GM19035 (cell line): ENCODE results near the gene ACOT12.
"Not testable (repeated sequence)": the region's sequence is repeated elsewhere in the genome, so short reads cannot be mapped to it uniquely, and the experiment has no call there.

ENCODE experiments used
- ATAC-seq: cut with Tn5 transposase; IDR thresholded peaks from one replicate; pipeline ENCODE4 v1.9.1; 2021; ENCODE audit not compliant: unreplicated experiment

ACOT12 gene

GRCh38 chr5:81345411-81346003, 48.4 kb downstream of the ACOT12 start:
- no peak for ATAC-seq

DNA sequence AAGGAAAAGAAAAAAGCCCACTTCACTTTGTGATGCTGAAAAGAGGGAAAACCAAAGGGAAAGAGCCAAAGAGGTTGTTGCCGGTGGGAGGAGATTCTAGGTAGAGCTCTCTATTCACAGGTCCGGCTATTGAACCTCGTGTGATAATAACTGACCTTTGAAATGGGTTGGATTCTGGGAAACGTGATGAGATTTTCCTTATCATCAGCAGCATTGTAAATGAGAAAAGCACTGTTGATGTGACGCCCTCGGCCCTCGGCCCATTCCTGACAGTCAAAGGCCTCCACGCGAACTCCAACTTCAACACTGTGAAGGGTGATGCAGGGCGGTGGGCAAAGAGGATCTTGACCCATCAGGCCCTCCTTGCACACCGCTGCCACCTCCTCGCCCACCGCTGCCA, 49.2 kb downstream of the ACOT12 start:
- ATAC-seq, result no peak

DNA sequence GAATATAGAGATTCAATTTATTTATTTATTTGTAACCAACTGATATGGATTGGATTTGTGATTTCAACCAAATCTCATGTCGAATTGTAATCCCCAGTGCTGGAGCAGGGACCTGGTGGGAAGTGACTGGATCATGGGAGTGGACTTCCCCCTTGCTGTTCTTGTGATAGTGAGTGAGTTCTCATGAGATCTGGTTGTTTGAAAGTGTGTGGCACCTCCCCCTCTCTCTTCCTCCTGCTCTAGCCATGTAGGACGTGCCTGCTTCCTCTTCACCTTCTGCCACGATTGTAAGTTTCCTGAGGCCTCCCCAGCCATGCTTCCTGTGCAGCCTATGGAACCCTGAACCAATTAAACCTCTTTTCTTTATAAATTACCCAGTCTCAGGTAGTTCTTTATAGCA, 55.7 kb downstream of the ACOT12 start:
- ATAC-seq, result not testable (repeated sequence)

GRCh38 chr5:81337803-81338202, 56.1 kb downstream of the ACOT12 start:
- ATAC-seq, result no peak

DNA sequence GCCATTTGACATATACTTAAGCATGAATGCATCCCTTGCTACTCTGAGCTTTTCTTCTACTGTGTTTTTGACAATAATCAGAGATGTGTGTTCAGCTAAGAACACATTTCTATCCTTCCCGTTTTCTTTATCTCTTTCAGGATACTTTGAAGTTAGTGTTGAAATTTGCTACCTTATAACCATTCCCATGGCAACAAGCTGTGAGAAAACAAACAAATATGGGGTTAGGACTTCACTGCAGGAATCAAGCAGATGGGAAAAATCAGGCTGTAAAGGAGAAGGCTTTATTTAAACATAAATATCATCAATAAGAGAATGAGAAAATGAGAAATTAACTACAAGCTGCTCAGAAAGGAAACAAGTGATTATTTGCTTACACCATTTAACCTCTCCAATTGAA, 57.4 kb downstream of the ACOT12 start:
- ATAC-seq, result no peak

GRCh38 chr5:81335946-81336345, 58.0 kb downstream of the ACOT12 start:
- no peak for ATAC-seq

DNA sequence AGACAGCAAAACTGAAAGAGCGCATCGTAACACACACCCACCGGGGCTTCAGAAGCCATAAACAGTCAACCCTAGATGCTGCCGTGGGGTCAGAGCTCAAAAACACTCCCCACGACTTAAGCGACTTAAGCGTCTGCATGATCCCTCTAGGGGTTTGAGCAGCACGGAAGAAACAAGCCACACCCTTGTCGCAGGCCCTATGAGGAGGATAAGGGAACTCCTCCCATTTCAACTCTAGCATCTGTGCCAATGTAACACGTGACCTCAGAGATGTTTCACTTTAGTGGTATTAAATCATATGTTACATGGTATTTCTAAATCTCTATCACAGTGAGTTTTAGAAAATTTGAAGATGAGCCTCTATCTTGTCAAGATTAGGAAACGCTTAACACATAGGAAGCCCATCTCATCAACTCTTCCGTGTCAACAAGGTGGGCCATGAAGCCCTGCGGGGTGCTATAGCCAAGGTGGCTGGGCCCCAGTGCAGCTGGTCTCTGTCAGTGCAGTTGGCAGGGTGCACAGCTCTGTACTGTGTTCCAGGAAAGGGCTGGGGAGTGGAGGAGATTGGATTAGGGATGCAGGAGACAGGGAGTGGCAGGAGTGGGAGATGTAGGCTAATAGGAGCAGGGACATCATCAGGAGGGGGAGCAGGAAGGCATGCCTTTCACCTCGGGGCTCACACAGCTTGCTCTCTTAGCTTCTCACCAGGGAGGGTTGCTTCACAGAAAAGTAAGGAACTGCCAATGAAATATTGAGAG, 59.5 kb downstream of the ACOT12 start:
- ATAC-seq, result no peak

- no peak for ATAC-seq
Observed at GRCh38 chr5:81326554-81326953, 67.4 kb downstream of the ACOT12 start.

DNA sequence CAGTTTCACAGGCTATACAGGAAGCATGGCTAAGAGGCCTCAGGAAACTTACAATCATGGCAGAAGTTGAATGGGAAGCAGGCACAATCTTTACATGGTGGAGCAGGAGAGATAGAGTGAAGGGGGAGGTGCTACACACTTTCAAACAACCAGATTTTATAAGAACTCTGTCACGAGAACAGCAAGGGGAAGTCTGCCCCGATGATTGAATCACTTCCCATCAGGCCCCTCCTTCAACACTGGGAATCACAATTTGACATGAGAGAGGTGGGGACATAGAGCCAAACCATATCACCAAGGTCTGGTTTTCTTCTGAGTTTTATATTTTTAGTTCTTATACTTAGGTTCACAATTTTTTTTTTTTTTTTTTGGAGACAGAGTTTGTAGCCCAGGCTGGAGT, 76.4 kb downstream of the ACOT12 start:
- no peak for ATAC-seq

DNA sequence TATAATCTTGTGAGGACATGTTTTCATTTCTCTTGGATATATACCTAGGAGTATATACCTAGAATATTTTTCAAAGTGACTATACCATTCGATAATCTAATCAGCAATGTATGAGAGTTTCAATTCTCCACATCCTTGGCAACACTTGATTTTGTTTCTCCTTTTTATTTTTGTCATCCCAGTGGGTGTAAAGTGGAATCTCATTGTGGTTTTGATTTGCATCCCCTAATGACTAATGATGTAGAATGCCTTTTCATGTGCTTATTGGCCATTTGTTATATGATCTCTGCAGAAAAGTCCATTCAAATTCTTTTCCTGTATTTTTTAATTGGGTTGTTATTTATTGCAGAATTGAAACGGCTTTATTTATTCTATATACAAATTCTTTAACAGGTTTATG, 77.4 kb downstream of the ACOT12 start:
- no peak for ATAC-seq

GRCh38 chr5:81315830-81316229, 78.1 kb downstream of the ACOT12 start:
- no peak for ATAC-seq

- ATAC-seq, result no peak
Observed at GRCh38 chr5:81315336-81315735, 78.6 kb downstream of the ACOT12 start.

DNA sequence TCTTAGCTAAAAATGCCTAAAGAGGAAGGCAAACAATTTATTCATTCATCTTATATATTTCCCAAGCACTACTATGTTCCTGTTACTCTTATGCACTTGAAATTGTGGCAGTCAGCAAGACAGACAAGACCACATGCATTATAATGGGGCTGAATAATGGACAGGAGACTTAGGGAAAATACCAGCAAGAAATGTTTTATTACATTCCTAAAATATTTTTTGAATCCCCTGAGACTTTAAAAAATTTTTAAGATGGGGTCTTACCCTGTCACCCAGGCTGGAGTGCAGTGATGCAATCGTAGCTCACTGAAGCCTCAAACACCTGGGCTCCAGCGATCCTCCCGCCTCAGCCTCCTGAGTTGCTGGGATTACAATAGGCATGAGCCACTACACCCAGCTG, 79.4 kb downstream of the ACOT12 start:
- ATAC-seq, result no peak

DNA sequence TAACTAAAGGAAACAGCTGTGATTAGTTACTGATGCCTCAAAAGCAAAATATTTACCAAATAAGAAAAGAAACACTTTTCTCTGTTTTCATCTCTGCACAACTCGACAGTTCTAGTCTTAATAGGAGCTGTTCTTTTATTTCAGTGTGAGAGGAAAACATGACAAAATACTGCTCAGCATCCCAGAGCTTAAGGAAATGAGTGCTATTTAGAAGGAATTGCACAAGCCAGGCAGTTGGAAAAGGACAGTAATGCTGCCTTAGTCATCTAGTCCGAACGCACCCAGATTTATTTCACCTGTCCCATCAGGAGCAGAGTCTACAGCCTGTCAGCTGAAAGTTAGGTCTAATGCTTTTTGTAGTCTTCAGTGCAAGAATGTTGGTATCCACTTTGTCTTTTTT, 80.2 kb downstream of the ACOT12 start:
- no peak for ATAC-seq

- ATAC-seq, result no peak
Observed at GRCh38 chr5:81313278-81313677, 80.7 kb downstream of the ACOT12 start.

DNA sequence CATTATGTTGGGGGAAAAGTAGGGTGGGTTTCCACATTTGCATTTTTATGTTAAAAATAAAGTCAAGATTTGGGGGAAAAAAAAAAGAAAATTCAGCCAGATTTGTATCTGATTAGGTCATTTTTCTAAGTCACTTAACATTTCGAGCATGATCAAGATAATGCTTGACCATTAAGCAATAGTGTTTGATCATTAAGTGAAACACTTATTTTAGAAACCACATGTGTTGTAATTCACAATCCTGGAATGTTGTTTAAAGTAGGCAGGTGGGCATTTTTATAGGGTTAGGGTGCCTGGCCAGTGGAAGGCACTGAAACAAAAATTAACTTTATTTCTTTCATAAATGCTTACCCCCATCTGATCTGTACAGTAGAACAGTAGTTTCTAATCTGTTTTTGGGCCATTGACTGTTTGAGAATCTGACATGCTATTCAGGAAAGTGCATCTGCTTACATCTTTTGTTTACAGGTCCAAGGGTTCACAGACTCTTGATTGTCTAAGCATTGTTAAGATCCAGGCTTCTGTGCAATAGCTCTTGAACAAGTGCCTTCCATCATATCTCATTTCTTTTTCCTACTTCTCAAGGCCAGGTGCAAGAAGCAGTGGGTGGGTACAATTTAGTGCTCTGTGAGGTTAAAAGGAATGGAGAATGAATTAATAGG, 83.4 kb downstream of the ACOT12 start:
- ATAC-seq, result no peak

DNA sequence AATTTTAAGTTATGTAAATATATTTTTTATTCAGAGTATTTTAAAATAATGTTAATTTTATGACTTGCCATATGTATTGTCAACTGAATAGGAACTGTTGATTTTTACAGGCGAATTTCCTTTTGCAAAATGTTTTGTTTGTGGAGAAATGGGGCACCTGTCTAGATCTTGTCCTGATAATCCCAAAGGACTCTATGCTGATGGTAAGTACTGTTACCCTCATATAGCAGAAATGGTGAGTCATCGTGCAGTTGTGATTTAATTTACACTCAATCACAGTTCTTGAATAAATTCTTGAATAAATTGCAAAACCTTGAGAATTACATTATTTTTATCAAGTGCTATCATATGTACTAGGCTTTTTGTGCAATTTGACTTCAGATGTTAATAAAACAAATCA, 85.1 kb downstream of the ACOT12 start:
- no peak for ATAC-seq

- ATAC-seq, result no peak
Observed at GRCh38 chr5:81305785-81306184, 88.1 kb downstream of the ACOT12 start.

DNA sequence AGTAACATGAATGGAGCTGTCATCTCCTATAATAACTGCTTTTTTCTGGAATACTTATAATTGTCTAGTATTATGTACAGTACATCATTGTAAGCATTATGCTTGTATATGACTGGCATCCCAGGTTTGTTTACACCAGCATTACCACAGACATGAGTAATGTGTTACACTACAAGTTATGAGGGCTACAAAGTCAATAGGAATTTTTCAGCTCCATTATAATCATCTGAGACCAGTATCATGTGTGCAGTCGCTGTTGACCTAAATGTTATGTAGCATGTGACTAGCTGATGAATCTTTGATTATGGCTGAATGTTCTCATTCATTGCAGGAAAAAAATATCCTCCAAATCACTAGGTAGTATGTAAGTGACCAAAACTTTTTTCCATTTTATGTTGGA, 90.4 kb downstream of the ACOT12 start:
- no peak for ATAC-seq

DNA sequence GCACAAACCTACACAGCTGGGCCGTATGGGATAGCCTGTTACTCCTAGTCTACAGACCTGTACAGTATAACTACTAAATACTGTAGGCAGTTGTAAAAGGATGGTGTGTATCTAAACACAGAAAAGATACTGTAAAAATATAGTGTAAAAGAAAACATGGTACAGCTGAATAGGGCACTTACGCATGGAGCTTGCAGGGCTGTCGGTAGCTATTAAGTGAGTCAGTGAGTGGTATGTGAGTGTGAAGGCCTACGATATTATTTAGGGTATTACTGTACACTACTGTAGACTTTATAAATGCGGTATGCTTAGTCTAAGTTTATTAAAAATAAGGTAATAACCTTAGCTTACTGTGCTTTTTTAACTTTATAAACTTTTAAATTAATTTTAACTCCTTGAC, 91.3 kb downstream of the ACOT12 start:
- no peak for ATAC-seq

GRCh38 chr5:81301271-81302015, 92.5 kb downstream of the ACOT12 start, which contains the start of gene ZCCHC9:
ZCCHC9 (plus strand) TSS chr5:81301587; CDS start chr5:81304758, 3,171 bp downstream.
- peak; percentile 96 for ATAC-seq

- no peak for ATAC-seq
Observed at GRCh38 chr5:81300921-81301270, 93.0 kb downstream of the ACOT12 start.
